ENCODE measurements around the gene WASHC4.

The WASHC4 gene

DNA sequence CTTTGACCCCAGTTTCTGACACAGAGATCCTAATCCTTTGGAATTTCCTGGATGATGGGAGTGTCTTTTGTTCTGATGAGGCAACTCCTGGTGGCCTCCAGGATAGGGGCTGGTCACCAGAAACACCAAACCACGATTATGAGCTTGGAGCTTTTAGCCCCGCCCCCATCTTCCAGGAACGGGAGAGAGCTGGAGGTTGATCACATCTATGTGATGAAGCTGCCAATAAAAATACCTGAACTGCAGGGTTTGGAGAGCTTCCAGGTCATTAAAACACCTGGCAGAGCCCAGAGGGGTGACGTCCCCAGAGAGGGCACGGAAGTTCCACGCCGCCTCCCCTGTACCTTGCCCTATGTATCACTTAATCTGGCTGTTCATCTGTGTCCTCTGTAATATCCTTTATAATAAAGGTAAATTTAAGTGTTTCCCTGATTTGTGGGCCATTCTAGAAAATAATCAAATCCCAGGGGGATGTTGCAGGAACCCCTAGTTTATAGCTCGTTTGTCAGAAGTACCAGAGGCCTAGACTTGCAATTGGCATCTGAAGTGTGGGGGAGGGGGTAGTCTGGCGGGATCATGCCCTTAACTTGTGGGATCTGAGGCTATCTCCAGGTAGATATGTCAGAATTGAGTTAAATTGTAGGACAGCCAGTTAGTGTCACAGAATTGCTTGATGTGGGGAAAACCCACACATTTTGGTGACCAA is 107.3 kb downstream of the WASHC4 start:
- no peak for DNase-seq

DNA sequence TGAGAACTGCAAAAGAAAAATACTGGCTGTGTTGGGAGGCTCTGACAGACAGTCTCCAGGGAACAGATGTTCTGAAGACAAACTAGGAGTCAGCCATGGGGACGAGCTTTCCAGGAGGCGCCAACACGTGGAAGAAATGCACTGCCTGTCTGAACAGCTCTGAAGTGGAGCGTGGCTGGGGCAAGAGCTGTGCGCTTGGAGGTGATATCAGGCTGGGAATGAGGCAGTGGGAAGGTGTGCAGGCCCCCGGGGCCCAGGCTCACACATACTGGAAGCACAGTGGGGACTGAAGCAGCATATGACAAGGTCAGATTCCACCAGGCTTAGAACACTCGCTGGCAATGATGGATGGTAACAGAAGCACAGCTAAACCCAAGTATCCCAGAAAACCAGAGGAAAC is 110.9 kb downstream of the WASHC4 start:
- DNase-seq, result no peak

Measured in activated CD4-positive, alpha-beta T cell treated with anti-CD3 and anti-CD28 coated beads, Interleukin-2, amount 50 U/mL, for 48 hours (primary cell).